Measurements from ENCODE around the gene NXN. TPM values are rescaled to one million over a fixed set of nuclear protein-coding genes. Genes with fewer than 3 reads are reported as not detected.
"Not testable (repeated sequence)": the region's sequence is repeated elsewhere in the genome, so short reads cannot be mapped to it uniquely, and the experiment has no call there.

NXN gene
- total and polyA plus RNA-seq, 9 donors, result 5.5 to 34.8 (median 28.4) TPM

DNA sequence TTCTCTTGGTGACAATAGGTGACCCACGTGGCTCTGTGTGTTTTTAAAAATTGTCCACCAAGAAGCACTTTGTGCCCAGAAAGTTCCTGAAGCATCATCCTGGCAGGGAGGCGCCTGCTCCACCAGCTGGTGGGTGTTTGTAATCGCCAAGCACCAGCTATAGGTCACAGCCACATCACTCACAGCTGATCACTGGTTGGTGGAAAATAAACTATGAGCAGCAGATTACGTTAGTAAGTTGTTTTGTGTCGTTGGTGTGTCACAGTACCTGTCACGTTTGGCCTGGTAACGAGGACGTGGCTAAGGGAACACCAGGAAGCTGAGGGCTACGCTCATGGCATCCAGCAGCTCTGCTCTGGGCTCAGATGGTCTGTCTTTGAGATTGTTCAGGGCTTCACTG, 187.3 kb downstream of the NXN start:
- WGBS, 3 donors, result 69 to 80% (median 74%) methylated on average over 9 of the region's 9 CpGs
- H3K4me1 ChIP-seq (ENCODE audit: insufficient read depth), result no peaks in the 10 kb centered on the region
- H3K27me3 ChIP-seq, result no peaks in the 10 kb centered on the region
- no peak overlapping the region for H3K27ac ChIP-seq
- no peak for TF ChIP-seq POLR2A (IDR thresholded peaks at IDR 0.05)
- no peak for TF ChIP-seq EP300 (IDR thresholded peaks at IDR 0.05)
- TF ChIP-seq CTCF (IDR thresholded peaks at IDR 0.05), result no peak
- intact Hi-C loops (cut with DNase I), result loop anchor here in 1 of 4 donors (5.0 kb wide), 1 partner anchor 190 kb away; no protein-coding TSS in a partner anchor
- DNase-seq, result no peak
- H3K36me3 ChIP-seq, result no peaks in the 10 kb centered on the region
- no peak overlapping the region for H3K4me3 ChIP-seq
- no peaks in the 10 kb centered on the region for H3K9me3 ChIP-seq

GRCh38 chr17:791829-792228, 187.7 kb downstream of the NXN start:
- H3K4me1 ChIP-seq (ENCODE audit: insufficient read depth), result no peaks in the 10 kb centered on the region
- intact Hi-C loops (cut with DNase I), result loop anchor here in 1 of 4 donors (5.0 kb wide), 1 partner anchor 190 kb away; no protein-coding TSS in a partner anchor
- no peak for DNase-seq
- H3K27me3 ChIP-seq, result no peaks in the 10 kb centered on the region
- no peak overlapping the region for H3K27ac ChIP-seq
- TF ChIP-seq EP300 (IDR thresholded peaks at IDR 0.05) (no peak), CTCF (IDR thresholded peaks at IDR 0.05) (no peak), POLR2A (IDR thresholded peaks at IDR 0.05) (no peak)
- 82 to 85% (median 83%) methylated on average over 19 of the region's 19 CpGs for WGBS, 3 donors
- no peaks in the 10 kb centered on the region for H3K36me3 ChIP-seq
- no peak overlapping the region for H3K4me3 ChIP-seq
- H3K9me3 ChIP-seq, result no peaks in the 10 kb centered on the region

DNA sequence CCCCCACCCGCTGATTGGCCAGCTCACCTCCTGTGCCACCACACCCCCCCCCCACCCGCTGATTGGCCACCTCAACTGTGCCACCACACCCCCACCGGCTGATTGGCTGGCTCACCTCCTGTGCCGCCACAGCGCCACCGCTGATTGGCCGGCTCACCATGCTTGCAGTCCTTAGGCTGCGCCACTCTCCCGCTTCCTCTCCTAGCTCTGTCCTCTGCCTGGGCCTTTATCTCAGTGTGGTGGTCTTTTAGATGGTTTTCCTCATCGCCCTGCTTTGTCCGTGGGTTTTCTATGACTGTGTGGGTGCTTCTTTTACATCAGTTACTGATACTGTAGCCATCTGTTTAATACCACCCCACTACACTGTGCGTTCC, 188.7 kb downstream of the NXN start:
- H3K4me1 ChIP-seq (ENCODE audit: insufficient read depth); DNase-seq; H3K36me3 ChIP-seq; H3K4me3 ChIP-seq; H3K27me3 ChIP-seq; H3K27ac ChIP-seq; H3K9me3 ChIP-seq: not testable (repeated sequence)
- WGBS, 3 donors, result 57 to 78% (median 76%) methylated on average over 10 to 11 of the region's 12 CpGs
- intact Hi-C loops (cut with DNase I), result loop anchor here in 1 of 4 donors (5.0 kb wide), 1 partner anchor 191 kb away; no protein-coding TSS in a partner anchor

- not testable (repeated sequence) for H3K27ac ChIP-seq, H3K36me3 ChIP-seq
These were observed 189.4 kb downstream of the NXN start for GRCh38 chr17:789931-790873.

DNA sequence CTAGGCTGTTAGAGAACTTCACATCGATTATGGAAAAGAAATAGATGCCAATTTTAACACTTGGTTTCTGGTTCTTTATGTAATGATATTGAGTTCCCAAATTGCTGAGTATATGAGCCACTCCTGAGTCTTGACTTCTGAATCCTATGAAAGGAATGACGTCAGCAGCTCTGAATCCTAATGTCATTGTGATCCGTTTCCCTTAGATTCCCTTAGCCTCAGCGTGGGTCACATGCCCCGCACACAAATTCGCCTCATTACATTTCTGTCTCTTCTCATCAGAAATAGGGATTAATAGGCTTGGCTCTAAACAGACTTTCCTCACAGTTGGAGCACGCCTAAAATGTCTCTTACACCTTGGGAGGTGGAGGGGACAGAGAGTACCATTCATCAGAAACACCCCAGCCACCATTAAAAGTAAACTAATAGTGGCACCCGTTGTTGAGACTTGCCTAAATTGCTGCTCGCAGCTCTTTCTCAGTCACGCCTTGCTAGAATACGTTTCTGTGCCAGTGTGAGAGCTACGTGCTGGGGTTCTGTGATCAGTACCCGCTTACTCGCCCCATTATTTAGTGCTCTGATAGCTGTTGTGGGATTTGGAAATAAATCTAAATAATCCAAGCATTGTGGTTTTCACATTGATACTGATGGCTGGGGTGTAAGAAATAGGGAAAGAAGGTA, 190.3 kb downstream of the NXN start:
- H3K9me3 ChIP-seq, result no peaks in the 10 kb centered on the region
- TF ChIP-seq CTCF (IDR thresholded peaks at IDR 0.05) (no peak), POLR2A (IDR thresholded peaks at IDR 0.05) (no peak), EP300 (IDR thresholded peaks at IDR 0.05) (no peak)
- no peak for DNase-seq
- H3K4me1 ChIP-seq (ENCODE audit: insufficient read depth), result no peaks in the 10 kb centered on the region
- intact Hi-C loops (cut with DNase I), result no loop called here
- no peak overlapping the region for H3K27ac ChIP-seq
- H3K36me3 ChIP-seq, result no peaks in the 10 kb centered on the region
- H3K27me3 ChIP-seq, result no peaks in the 10 kb centered on the region
- WGBS, 3 donors, result 86 to 88% (median 87%) methylated on average over 14 of the region's 14 CpGs
- H3K4me3 ChIP-seq, result no peak overlapping the region

More at GRCh38 chr17:789931-790873, 189.4 kb downstream of the NXN start:
- not testable (repeated sequence) for H3K4me1 ChIP-seq (ENCODE audit: insufficient read depth); H3K27me3 ChIP-seq; H3K4me3 ChIP-seq; H3K9me3 ChIP-seq
- peak in 1 of 5 donors; percentile 41 for DNase-seq
- intact Hi-C loops (cut with DNase I), result loop anchor here in 1 of 4 donors (5.0 kb wide), 1 partner anchor 192 kb away; no protein-coding TSS in a partner anchor
- WGBS, 3 donors, result 57 to 68% (median 63%) methylated on average over 29 to 33 of the region's 38 CpGs

Measured in ovary (tissue), 9 donors.